ENCODE data around the gene TFRC.
"Not testable (repeated sequence)": the region's sequence is repeated elsewhere in the genome, so short reads cannot be mapped to it uniquely, and the experiment has no call there.

The TFRC gene

DNA sequence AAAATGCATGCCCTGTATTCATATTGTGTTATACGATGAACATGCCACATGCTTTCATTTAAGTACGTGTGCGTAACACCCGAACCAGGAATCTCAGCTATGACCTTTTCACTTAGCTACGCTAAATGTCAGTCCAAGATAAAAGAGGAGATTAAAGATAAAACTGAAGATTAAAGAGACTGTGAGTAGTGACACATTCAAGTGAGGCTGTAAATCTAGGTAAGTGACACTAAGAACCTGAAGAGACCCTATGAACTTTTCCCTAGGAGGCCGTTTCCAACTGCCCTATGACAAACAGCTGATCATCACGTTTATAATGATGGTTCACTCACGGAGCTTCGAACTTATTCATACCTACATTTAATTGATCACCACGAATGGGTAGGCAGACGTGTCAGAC is 32.2 kb downstream of the TFRC start:
- H3K9me3 Mint-ChIP-seq: no peaks in the 10 kb centered on the region
- peaks cover 48% of the 10 kb centered on the region for H3K36me3 Mint-ChIP-seq
- no peaks in the 10 kb centered on the region for H3K4me1 Mint-ChIP-seq
- H3K27me3 Mint-ChIP-seq: no peaks in the 10 kb centered on the region
- H3K27ac Mint-ChIP-seq: no peak overlapping the region
- CTCF ChIA-PET: interaction anchor here (1.7 to 2.3 kb wide), 2 partner anchors 21 to 24 kb away, joined by 5 to 12 read pairs; no protein-coding TSS in a partner anchor
- no peak overlapping the region for H3K4me3 Mint-ChIP-seq
- no peak for DNase-seq

DNA sequence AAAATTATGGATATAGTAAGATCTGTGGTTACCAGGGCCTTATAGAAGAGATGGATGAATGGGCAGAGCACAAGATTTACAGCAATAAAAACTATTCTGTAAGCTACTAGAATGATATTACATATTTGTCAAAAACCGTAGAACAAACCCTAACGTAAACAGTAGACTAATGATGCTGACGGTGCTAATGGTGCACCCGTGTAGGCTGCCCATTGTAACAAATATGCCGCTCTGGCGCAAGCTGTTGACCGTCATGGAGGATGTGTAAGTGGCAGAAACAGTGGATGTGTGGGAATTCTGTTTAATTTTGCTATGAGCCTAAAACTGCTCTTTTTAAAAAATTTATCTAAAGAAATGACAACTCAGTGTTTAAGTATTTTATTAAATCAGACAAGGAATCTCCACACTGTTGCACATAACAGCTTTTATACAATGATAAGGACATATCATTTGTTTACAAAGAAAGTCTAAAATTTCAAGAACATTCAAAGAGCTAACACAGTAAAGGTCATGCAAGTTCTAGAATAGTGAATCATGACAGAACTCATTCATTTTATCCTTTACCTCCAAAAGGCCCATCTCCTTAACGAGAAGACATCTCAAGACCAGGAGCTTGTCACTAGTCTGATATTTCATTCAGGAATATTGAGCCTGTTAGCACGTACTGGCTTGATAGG is 32.8 kb downstream of the TFRC start:
- H3K9me3 Mint-ChIP-seq: no peaks in the 10 kb centered on the region
- H3K36me3 Mint-ChIP-seq: peaks cover 46% of the 10 kb centered on the region
- H3K27me3 Mint-ChIP-seq: no peaks in the 10 kb centered on the region
- no peaks in the 10 kb centered on the region for H3K4me1 Mint-ChIP-seq
- DNase-seq: no peak
- H3K27ac Mint-ChIP-seq: no peak overlapping the region
- CTCF ChIA-PET: interaction anchor here (0.6 to 2.3 kb wide), 3 partner anchors 21 to 309 kb away, joined by 3 to 12 read pairs (median 5); no protein-coding TSS in a partner anchor
- H3K4me3 Mint-ChIP-seq: no peak overlapping the region

DNA sequence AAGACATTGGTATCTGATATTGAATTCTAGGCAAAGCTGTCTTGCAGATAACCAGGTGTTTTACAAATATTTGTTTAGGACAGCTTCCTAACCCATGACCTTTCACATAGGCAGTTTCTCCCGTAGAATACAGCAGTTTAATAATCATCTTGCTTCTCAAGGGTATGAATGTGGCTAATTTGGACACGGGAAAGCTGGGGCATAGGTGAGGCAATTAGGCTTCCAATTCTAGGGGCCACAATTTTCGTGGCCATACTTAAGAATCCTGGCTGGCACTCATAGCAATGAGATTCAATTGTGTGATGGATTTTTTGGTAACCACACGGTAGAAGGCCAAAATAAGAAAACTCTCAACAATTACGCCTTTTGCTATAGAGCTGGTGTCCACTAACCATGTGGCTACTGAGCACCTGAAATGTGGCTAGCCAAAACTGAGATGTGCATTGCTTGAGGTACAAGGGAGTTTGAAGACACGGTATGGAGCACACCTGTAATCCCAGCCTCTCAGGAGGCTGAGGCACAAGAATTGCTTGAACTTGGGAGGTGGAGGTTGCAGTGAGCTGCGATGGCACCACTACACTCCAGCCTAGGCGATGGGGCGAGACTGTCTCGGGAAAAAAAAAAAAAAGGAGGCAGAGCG is 34.4 kb downstream of the TFRC start:
- Mint-ChIP-seq H3K4me3 (no peak overlapping the region), H3K27me3 (no peaks in the 10 kb centered on the region), H3K4me1 (no peaks in the 10 kb centered on the region), H3K36me3 (peaks cover 40% of the 10 kb centered on the region), H3K27ac (no peak overlapping the region), H3K9me3 (no peaks in the 10 kb centered on the region)
- no peak for DNase-seq
- CTCF ChIA-PET: interaction anchor here (1.7 kb wide), 1 partner anchor 150 kb away, joined by 4 read pairs; no protein-coding TSS in a partner anchor

DNA sequence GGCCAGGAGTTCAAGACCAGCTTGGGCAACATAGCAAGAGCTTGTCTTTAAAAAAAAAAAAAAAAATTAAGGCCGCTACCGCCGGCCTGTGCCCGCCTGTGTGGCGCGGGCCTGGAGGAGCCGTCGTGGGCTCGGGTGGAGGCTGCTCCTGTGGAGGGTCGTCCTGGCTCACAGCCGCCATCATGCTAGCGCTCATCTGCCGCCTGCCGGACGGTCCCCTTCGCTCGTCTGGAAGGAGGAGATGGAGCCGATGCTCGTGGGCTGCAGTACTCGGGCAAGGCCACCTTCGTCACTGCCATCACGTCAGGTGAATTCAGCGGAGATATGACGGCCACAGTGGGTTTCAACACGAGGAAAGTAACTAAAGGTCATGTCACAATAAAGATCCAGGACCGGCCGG is 37.4 kb downstream of the TFRC start:
- H3K4me1 Mint-ChIP-seq: no peaks in the 10 kb centered on the region
- H3K36me3 Mint-ChIP-seq: peaks cover 21% of the 10 kb centered on the region
- DNase-seq: no peak
- no peak overlapping the region for H3K4me3 Mint-ChIP-seq
- CTCF ChIA-PET: no interaction called here
- H3K27ac Mint-ChIP-seq: no peak overlapping the region
- peaks cover 8% of the 10 kb centered on the region for H3K9me3 Mint-ChIP-seq
- no peaks in the 10 kb centered on the region for H3K27me3 Mint-ChIP-seq

DNA sequence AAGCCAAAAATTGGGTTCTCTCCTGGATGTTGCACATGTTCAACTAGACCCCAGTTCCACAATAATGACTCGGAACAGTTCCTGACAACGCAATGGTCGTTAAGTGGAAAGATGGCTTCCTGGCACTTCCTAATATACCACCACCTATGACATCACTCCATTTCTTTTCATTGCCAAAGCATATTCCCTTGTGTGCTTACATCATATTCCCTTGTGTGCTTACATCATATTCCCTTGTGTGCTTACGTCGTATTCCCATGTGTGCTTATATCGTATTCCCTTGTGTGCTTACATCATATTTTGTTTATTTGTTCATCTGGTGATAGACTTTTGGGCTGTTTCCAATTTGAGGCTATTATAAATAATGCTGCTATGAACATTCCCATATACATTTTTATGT is 39.2 kb downstream of the TFRC start:
- no peak overlapping the region for H3K27ac Mint-ChIP-seq
- peaks cover 12% of the 10 kb centered on the region for H3K36me3 Mint-ChIP-seq
- CTCF ChIA-PET: no interaction called here
- H3K4me1 Mint-ChIP-seq: no peaks in the 10 kb centered on the region
- DNase-seq: no peak
- H3K9me3 Mint-ChIP-seq: peaks cover 10% of the 10 kb centered on the region
- no peaks in the 10 kb centered on the region for H3K27me3 Mint-ChIP-seq
- H3K4me3 Mint-ChIP-seq: no peak overlapping the region

DNA sequence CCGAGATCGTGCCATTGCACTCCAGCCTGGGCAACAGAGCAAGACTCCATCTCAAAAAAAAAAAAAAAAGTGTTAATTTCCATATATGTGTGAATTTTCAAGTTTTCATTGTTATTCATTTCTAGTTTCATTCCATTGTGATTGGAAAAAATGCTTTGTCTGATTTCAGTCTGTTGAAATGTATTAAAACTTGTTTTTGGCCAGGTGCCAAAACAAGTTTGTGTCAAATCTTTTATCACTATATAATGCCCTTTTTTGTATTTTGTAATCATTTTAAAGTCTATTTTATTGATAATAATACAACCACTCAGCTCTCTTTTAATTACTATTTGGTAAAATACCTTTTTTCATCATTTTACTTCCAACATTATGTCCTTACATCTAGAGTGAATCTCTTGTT is 42.5 kb downstream of the TFRC start:
- no peak overlapping the region for H3K4me3 Mint-ChIP-seq
- no peak overlapping the region for H3K27ac Mint-ChIP-seq
- H3K4me1 Mint-ChIP-seq: no peaks in the 10 kb centered on the region
- peaks cover 15% of the 10 kb centered on the region for H3K9me3 Mint-ChIP-seq
- no peaks in the 10 kb centered on the region for H3K27me3 Mint-ChIP-seq
- peaks cover 3% of the 10 kb centered on the region for H3K36me3 Mint-ChIP-seq
- CTCF ChIA-PET: no interaction called here
- no peak for DNase-seq

DNA sequence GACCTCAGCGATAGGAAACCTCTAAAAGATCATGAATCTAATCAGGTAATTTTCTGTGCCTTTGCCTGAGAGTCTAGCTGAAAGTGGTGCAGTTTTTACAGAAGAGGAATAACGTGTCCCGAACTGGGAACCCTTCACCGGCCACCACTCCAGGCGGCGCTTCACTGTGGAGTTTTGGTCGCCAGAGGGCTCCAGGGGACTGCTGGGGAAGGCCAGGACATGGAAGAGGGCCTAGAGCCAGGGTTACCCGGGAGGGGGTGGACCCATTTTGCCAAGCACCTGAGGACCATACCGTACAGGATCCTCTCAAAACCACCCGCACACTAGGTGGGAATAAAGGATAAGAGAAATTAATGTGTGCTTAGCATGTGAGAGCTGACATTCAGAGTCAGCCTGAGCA is 55.8 kb downstream of the TFRC start:
- H3K4me1 Mint-ChIP-seq, CTCF ChIA-PET, DNase-seq, H3K9me3 Mint-ChIP-seq, H3K27ac Mint-ChIP-seq, H3K36me3 Mint-ChIP-seq, H3K4me3 Mint-ChIP-seq: not testable (repeated sequence)
- H3K27me3 Mint-ChIP-seq: peaks cover 45% of the 10 kb centered on the region

DNA sequence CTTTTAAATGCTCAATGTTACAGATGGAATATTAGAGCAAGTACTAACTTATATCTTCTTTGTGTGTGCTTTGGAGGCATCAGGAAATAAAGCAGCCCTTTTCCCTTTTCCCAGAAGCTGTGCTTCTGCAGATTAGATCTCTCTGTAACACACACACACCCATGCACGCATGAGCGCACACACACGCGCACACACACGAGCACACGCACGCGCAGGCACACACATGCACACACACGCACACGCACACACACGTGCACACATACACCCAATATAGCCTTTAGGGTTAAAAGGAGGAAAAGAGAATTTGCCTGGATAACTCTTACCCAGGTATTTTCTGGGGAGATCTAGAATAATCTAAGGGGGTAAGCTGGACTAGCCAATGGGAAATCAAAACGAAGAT is 56.9 kb downstream of the TFRC start:
- Mint-ChIP-seq H3K36me3 (no peaks in the 10 kb centered on the region), H3K4me3 (no peak overlapping the region), H3K9me3 (no peaks in the 10 kb centered on the region), H3K27me3 (peaks cover 41% of the 10 kb centered on the region), H3K27ac (no peak overlapping the region), H3K4me1 (no peaks in the 10 kb centered on the region)
- CTCF ChIA-PET: interaction anchor here (1.2 to 1.6 kb wide), 2 partner anchors 172 to 174 kb away, joined by 3 read pairs; no protein-coding TSS in a partner anchor
- no peak for DNase-seq

DNA sequence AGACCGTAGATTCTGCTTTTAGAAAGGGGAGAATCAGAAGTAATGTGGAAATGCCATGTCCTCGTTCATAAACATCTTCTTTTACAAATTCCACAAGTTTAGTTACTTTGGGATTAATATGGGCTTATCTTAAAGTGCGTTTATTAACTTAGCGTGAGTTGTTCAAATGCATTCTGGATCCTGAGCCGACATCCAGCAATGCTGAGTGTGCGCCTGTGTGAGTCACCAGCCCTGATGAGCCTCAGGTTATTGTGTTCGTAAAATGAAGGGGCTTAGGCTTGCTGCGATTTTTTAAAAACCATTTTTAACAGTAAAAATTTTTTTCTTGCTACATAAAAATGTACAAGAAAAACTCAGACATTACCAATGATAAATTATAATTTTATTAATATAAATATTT is 57.9 kb downstream of the TFRC start:
- DNase-seq: no peak
- Mint-ChIP-seq H3K27ac (no peak overlapping the region), H3K36me3 (no peaks in the 10 kb centered on the region), H3K4me3 (no peak overlapping the region), H3K9me3 (no peaks in the 10 kb centered on the region), H3K27me3 (peaks cover 38% of the 10 kb centered on the region), H3K4me1 (no peaks in the 10 kb centered on the region)
- CTCF ChIA-PET: interaction anchor here (1.6 to 2.5 kb wide), 2 partner anchors 172 to 175 kb away, joined by 3 to 7 read pairs; no protein-coding TSS in a partner anchor

DNA sequence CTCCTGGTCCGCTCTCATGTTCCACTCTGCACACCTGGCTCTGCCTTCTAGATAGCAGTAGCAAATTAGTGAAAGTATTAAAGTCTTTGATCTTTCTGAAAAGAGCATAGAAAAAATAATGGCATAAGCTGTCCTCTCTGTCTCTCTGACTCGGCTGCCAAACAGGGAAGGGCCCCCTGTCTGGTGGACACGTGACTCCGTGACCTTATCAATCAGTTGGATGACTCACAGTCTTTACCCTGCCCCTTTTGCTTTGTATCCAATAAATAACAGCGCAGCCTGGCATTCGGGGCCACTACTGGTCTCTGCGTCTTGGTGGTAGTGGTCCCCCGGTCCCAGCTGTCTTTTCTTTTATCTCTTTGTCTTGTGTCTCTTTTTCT is 59.4 kb downstream of the TFRC start:
- not testable (repeated sequence) for H3K36me3 Mint-ChIP-seq, H3K9me3 Mint-ChIP-seq, H3K4me3 Mint-ChIP-seq, DNase-seq, H3K4me1 Mint-ChIP-seq, H3K27ac Mint-ChIP-seq
- peaks cover 34% of the 10 kb centered on the region for H3K27me3 Mint-ChIP-seq
- CTCF ChIA-PET: interaction anchor here (1.1 to 2.5 kb wide), 4 partner anchors 51 to 176 kb away, joined by 4 to 11 read pairs (median 8); no protein-coding TSS in a partner anchor

DNA sequence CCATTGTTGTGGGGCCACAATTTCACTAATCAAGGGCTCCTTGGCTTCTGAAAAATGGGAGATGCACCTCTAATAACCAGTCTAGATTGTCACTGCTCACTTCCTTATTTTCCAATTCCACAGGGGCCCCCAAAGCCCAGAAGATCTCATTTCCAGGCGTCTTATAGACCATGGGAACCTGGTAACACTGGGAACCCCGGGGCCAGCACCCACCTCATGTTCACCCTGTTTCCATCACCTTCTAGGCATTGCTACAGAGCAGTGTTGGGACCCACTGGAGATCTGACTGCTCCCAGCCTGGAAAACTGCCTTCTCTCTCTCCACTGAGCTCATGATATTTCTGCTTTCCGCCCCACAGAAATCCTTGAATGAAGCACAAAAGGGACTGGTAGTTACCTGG is 61.5 kb downstream of the TFRC start:
- H3K4me3 Mint-ChIP-seq: no peak overlapping the region
- H3K27me3 Mint-ChIP-seq: peaks cover 33% of the 10 kb centered on the region
- H3K9me3 Mint-ChIP-seq: no peaks in the 10 kb centered on the region
- no peak overlapping the region for H3K27ac Mint-ChIP-seq
- H3K4me1 Mint-ChIP-seq: no peaks in the 10 kb centered on the region
- no peak for DNase-seq
- CTCF ChIA-PET: no interaction called here
- H3K36me3 Mint-ChIP-seq: no peaks in the 10 kb centered on the region

DNA sequence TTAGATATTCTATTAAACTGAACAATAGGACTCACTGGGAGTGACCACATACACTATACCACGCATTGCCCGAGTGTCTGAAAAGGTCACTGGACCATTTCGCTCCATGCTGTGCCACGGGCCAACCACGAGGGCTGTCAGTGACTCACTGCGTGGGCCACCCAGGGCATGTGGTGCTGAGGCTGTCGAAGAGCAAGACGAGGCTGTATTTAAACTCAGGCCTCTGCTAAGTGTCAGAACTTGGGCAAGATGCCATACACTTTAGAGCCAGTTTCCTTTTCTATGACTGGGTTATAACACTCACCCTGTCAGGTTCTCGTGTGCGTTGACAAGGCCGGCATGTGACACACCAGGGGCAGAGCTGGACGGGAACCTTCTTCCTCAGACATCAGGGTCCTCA is 62.3 kb downstream of the TFRC start:
- H3K27ac Mint-ChIP-seq, H3K4me1 Mint-ChIP-seq, DNase-seq, CTCF ChIA-PET, H3K36me3 Mint-ChIP-seq, H3K4me3 Mint-ChIP-seq, H3K9me3 Mint-ChIP-seq: not testable (repeated sequence)
- peaks cover 33% of the 10 kb centered on the region for H3K27me3 Mint-ChIP-seq

DNA sequence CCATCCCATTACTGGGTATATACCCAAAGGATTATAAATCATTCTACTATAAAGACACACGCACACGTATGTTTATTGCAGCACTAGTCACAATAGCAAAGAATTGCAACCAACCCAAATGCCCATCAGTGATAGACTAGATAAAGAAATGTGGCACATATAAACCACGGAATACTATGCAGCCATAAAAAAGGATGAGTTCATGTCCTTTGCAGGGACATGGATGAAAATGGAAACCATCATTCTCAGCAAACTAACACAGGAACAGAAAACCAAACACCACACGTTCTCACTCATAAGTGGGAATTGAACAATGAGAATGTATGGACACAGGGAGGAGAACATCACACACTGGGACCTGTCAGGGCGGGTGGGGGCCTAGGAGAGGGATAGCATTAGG is 63.7 kb downstream of the TFRC start:
- H3K36me3 Mint-ChIP-seq, H3K9me3 Mint-ChIP-seq, H3K4me1 Mint-ChIP-seq, H3K27ac Mint-ChIP-seq, DNase-seq, H3K4me3 Mint-ChIP-seq, CTCF ChIA-PET: not testable (repeated sequence)
- peaks cover 40% of the 10 kb centered on the region for H3K27me3 Mint-ChIP-seq

DNA sequence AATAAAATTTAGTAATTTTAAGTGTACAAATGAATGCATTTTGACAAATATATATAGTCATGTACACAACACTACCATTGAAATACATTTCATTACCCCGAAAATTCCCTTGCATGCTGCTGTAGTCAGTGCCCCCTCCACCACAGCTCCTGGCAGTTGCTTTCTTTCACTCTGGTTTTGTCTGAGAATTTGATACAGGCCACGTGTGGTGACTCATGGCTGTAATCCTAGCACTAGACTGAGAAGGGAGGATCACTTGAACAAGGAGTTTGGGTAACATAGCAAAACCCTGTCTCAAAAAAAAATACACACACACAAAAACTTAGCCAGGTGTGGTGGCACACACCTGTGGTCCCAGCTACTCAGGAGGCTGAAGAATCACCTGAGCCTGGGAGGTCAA is 65.4 kb downstream of the TFRC start:
- DNase-seq: no peak
- H3K4me3 Mint-ChIP-seq: no peak overlapping the region
- peaks cover 2% of the 10 kb centered on the region for H3K9me3 Mint-ChIP-seq
- no peak overlapping the region for H3K27ac Mint-ChIP-seq
- no peaks in the 10 kb centered on the region for H3K36me3 Mint-ChIP-seq
- no peaks in the 10 kb centered on the region for H3K4me1 Mint-ChIP-seq
- CTCF ChIA-PET: interaction anchor here (1.5 kb wide), 1 partner anchor 57 kb away, joined by 4 read pairs; no protein-coding TSS in a partner anchor
- peaks cover 44% of the 10 kb centered on the region for H3K27me3 Mint-ChIP-seq

DNA sequence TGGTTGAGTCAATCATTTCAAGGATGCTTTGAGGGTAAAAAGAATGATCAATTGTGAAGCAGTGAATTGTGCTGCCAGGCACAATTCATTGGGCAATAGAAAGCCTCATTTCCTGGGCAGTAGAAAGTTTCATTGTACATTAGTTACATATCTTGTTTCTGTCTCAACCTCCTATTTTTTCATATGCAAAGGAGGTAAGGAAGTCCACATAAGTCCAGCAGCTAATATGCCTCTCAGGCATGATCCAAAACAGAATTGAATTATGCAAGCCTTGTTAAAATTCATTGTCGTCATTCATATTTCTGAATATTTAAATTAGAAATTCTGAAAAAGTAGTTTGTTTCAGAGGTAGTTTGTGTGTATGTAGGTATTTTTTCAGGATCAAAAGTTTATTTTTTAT is 65.8 kb downstream of the TFRC start:
- H3K9me3 Mint-ChIP-seq: peaks cover 2% of the 10 kb centered on the region
- peaks cover 41% of the 10 kb centered on the region for H3K27me3 Mint-ChIP-seq
- CTCF ChIA-PET: interaction anchor here (1.5 kb wide), 1 partner anchor 57 kb away, joined by 4 read pairs; no protein-coding TSS in a partner anchor
- H3K4me3 Mint-ChIP-seq: no peak overlapping the region
- no peak overlapping the region for H3K27ac Mint-ChIP-seq
- H3K36me3 Mint-ChIP-seq: no peaks in the 10 kb centered on the region
- no peak for DNase-seq
- no peaks in the 10 kb centered on the region for H3K4me1 Mint-ChIP-seq

Data from activated naive CD4-positive, alpha-beta T cell treated with anti-CD3 and anti-CD28 coated beads, Interleukin-2, amount 10 ng/mL, durations not matched to agents 7 days and 5 days (primary cell).